ENCODE results near the gene SMPD1.

DNA sequence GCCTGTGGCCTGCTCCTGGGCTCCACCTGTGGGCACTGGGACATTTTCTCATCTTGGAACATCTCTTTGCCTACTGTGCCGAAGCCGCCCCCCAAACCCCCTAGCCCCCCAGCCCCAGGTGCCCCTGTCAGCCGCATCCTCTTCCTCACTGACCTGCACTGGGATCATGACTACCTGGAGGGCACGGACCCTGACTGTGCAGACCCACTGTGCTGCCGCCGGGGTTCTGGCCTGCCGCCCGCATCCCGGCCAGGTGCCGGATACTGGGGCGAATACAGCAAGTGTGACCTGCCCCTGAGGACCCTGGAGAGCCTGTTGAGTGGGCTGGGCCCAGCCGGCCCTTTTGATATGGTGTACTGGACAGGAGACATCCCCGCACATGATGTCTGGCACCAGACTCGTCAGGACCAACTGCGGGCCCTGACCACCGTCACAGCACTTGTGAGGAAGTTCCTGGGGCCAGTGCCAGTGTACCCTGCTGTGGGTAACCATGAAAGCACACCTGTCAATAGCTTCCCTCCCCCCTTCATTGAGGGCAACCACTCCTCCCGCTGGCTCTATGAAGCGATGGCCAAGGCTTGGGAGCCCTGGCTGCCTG is 1.4 kb downstream of the SMPD1 start:
- TF ChIP-seq, protein P1, sequence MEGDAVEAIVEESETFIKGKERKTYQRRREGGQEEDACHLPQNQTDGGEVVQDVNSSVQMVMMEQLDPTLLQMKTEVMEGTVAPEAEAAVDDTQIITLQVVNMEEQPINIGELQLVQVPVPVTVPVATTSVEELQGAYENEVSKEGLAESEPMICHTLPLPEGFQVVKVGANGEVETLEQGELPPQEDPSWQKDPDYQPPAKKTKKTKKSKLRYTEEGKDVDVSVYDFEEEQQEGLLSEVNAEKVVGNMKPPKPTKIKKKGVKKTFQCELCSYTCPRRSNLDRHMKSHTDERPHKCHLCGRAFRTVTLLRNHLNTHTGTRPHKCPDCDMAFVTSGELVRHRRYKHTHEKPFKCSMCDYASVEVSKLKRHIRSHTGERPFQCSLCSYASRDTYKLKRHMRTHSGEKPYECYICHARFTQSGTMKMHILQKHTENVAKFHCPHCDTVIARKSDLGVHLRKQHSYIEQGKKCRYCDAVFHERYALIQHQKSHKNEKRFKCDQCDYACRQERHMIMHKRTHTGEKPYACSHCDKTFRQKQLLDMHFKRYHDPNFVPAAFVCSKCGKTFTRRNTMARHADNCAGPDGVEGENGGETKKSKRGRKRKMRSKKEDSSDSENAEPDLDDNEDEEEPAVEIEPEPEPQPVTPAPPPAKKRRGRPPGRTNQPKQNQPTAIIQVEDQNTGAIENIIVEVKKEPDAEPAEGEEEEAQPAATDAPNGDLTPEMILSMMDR (IDR thresholded peaks at IDR 0.05) = no peak
- no peak for TF ChIP-seq POLR2A (IDR thresholded peaks at IDR 0.05)
